Sigmoid colon (tissue), 4 donors: ENCODE results near the gene RPL18.

ENCODE experiments used
- CTCF ChIP-seq, 4 experiments: fragments of 450-650 bp in 3 of 4; fragments of 200-600 bp in 1 of 4; IDR thresholded peaks; one replicate each; pipeline ENCODE4 v1.5.1; 2016 to 2019; ENCODE audit warnings: antibody characterized with exemption in 4 of 4, mild to moderate bottlenecking in 3 of 4, moderate library complexity in 2 of 4
- POLR2AphosphoS5 ChIP-seq, 4 donors: sonication (generic); formaldehyde crosslinking; IDR thresholded peaks; one replicate each; pipeline ENCODE4 v1.6.1; 2017; ENCODE audit warnings: antibody characterized with exemption in 4 of 4

- TF ChIP-seq CTCF (IDR thresholded peaks at IDR 0.05), result no peak
- no peak for TF ChIP-seq POLR2AphosphoS5 (IDR thresholded peaks at IDR 0.05)
Observed at GRCh38 chr19:48663667-48664066, 44.7 kb upstream of the RPL18 start.
